Activated naive CD8-positive, alpha-beta T cell treated with anti-CD3 and anti-CD28 coated beads, Interleukin-2, amount 50 U/mL, for 16 hours (primary cell): ENCODE results near the gene TSPAN31.
A peak's percentile ranks its signal among the peaks of the same experiment; 100 is the strongest.

Experiments
- DNase-seq: peaks from one replicate; pipeline ENCODE4 v3.0.0-alpha.2; 2020; ENCODE audit warnings: low read depth, low spot score

TSPAN31 gene

DNA sequence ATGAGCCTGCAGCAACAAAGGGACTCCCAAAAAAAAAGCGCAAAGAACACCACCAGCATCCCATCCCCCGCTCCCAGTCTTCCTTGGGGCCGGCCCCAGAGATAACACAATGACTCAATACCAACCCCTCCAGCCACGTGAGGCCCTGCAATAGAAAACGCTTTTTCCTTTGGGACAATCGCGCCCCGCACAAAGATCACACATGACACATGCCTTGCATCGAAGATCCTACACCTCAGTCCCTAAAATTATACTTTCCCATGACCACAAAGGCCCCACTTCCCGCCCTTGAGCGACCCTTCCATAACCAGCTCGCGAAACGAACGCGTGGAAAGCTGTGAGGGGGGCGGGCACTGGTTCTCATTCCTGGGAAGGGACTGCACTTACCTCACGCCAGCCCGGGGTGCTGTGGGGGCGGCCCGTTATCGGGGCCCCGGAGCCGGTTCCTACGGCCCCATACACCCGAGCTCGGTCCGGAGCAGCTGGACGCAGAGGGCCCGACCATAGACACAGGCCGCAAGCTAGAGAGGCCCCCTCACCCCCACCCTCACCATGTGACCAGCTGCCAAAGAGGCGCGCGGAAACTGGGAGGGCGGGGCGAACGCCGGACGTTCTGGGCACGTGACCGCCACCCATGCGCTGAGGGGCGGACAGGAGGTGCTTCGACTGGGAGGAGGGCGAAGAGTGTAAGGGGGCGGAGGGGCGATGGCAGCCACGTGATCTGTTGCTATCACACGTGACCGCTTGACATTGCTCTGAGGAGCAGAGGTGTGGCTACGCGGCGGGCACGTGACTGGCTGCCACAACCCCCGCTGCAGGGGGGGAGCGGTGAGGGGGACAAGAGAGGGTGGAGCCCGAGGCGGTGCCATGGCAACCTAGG lies 7.2 kb downstream of the TSPAN31 start, which contains the start of gene CDK4:
CDK4 (minus strand) TSS at position 523 of the 880 bp plus-strand sequence. CDS start 593 bp downstream, outside the sequence.
- peak; percentile 96 for DNase-seq

DNA sequence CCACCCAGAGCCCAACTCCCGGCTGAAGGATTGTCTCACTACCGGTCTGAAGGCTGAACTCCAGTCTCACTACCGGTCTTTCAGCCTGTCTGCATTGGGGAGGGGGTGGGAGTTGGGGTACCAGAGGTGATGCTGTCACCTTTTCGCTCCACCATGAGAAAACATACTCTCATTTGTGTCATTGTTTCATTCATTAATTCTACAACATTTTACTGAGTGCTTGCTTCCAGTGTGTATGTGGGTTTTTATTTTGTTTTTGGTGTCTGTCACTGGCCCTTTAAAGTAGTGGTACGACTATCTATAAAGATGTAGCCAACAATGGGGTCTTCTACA lies 7.8 kb downstream of the TSPAN31 start:
- no peak for DNase-seq

DNA sequence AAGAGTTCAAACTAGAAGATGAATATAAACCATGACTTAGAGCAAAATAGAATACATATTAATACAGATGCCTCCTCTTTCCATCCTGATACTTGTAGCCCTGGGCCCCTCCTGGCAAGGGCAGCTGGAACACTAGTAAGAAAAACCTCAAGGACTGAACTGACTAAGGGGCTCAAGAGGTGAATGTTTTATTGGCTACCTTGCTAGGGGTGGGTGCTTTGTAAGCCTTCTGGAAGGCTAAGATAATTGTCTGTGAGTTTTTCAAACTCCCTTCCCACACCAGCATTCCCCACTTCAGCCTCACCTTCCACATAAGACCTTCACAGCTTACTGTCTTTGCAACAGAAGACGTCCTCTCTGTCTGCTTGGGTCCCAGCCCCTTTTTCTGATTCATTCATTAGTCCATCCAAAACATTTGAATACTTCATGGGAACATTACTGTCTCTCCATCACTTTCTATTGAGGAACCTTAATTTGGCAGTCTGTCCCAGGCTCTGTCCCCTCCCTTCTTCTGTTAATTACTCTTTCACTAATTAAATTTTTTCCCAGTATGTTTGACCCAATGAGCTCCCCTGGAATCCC lies 9.0 kb downstream of the TSPAN31 start:
- no peak for DNase-seq

DNA sequence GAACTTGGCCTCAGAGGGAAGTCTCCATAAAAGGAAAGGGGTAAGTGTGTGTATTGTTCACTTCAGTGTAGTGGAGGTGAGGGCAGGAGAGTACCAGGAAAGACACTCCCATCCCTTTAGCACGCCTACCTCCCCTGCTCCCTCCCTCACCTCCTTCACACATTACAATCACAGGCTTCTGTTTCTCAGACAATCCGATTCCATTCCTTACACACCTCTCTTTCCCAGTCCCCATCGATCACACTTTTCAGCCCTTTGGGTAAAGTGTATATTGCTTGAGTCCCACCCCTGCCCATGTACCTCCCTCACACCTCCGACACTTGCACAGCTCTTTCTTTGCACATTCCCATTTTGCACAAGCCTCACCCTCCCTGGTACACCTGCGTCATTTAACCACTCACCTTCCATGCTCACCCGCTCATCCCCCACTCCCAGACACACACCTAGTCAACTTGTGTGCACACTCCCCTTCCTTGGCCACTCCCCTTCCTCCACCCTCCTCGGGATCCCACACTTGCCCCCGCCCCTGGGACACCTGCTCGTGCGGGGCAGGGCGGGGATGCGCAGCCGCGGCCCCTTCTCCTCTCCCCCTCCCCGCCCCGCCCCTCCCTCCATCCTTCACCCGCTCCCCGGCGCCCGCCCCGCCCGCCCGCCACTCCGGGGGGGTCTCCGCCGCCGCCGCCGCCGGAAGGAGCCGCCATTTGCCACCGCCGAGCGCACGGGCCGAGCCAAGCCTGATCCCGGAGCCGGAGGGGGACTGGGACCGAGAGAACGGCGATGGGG lies 9.8 kb downstream of the TSPAN31 start, which contains the start of gene MARCHF9:
MARCHF9 (plus strand) TSS at position 693 of the 783 bp plus-strand sequence. CDS start 426 bp downstream, outside the sequence.
- DNase-seq = peak; percentile 59

DNA sequence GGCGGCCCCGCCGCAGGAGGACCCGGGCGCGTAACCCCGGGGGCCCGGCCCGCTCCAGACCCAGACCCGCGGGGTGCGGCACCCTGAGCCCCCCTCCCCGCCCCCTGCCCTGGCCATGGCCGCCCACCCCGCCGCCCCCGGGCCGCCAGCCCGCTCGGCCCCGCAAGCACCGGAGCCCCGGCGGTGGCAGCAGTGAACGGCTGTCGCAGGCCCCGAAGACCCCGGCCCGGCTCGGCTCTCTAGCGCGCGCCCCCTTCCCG lies 10.3 kb downstream of the TSPAN31 start:
- DNase-seq = no peak

DNA sequence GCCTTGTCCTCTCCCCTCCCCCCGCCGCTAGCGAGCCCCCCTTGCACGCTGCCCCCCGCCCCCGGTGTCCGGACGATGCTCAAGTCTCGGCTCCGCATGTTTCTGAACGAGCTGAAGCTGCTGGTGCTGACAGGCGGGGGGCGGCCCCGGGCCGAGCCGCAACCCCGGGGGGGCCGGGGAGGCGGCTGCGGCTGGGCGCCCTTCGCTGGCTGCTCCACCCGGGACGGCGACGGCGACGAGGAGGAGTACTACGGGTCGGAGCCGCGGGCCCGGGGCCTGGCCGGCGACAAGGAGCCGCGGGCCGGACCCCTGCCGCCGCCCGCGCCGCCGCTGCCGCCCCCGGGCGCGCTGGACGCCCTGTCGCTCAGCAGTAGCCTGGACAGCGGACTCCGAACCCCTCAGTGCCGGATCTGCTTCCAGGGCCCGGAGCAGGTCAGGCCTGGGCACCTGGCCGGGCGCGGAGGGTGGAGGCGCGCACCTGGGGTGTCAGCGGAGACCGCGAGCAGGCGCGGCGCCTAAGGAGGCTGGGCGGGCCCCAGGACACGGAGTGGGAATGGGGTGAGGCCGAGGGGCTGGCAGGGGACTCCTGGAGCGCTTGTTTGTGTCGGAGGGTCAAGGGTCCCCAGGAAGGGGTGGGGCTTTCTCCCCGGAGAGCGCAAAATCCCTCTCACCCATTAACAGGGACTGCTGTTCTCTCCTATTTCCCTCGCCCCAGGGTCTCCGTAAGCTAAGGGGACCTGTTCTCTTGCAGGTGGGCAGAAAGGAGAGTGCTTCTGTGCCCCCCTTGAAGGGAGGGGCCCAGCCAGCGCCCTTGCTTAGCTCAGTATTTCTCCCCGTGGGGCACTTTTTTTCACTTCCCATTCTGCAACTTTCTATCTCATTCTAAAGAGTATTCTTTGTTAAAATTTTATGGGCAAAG lies 10.9 kb downstream of the TSPAN31 start:
- no peak for DNase-seq

DNA sequence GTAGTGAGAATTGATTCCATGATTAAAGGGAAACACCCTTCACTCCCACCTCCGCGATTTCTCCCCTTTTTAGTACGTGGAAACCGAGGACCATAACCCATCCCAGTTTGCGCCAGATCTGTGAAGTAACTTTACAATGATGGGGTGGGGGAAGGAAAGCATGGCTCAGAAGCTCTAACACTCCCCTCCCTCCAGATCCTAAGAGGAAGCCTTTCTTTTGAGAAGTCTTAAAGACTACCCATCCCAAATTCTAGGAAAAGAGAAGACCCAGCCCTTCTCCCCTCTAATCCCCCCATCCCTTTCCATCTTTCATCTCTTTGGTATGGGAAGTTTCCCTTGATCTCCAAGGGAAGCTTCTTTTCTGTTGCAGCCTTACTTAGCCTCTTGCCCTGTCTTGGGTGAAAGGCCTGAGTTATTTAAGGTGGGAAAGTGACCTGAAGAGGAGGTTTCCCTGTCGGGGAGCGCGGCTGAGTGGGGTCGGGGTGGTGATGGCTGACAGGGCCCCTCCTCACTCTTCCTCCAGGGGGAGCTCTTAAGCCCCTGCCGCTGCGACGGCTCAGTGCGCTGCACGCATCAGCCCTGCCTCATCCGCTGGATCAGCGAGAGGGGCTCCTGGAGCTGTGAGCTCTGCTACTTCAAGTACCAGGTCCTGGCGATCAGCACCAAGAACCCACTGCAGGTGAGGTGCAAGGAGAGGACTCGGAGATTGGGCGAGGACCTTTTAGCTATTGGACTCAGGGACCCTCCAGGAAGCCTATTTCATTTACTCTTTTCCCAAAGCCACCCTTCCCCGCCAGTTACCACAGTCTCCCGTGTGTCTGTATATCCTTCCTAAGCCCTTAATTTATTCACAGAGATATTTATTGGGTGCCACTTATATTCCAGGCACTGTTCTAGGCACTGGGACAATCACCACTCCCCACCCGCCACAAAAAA lies 11.8 kb downstream of the TSPAN31 start:
- DNase-seq = peak; percentile 55

DNA sequence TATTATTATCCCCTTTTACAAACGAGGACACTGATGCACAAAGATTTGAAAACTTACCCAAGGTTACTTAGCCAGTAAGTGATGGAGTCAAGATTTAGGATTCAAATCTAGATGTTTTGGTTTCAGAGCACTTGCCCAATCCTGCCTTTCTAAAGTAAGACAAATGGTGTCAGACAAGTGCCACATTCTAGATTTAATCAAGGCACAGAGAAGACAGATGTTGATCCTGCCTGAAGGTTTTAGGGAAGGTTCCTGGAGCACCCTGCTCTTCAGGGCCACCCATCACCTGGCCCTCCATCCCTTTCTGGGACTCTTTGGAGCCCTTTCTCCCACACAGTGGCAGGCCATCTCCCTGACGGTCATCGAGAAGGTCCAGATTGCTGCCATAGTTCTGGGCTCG lies 12.9 kb downstream of the TSPAN31 start:
- no peak for DNase-seq

DNA sequence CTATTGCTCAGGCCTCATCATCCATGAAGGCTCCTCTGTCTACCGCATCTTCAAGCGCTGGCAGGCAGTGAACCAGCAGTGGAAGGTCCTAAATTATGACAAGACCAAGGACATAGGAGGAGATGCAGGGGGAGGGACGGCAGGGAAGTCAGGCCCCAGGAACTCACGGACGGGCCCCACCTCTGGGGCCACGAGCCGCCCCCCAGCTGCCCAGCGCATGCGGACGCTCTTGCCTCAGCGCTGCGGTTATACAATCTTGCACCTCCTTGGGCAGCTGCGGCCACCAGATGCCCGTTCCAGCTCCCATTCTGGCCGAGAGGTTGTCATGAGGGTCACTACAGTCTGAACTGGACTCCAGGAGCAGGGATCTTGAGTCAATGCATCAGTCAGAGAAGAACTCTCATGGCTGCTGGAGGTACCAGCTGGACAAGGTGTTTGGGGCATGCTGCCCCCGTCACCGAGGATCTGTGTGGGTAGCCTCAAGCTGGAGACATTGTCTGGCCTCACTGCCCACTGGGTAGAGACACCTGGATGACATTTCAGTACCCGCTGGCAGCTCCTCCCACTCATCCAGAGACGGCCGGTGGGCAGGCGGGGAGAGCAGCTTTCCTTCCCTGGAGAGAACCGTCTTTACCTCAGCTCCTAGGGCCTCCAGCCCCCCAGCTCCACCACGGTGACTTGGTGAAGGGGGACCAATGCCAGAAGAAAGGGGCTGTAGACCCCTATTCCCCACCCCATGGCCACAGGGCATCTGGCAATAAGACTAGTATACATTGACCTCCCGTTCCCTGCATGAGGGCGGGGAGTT lies 13.9 kb downstream of the TSPAN31 start:
- DNase-seq = no peak

DNA sequence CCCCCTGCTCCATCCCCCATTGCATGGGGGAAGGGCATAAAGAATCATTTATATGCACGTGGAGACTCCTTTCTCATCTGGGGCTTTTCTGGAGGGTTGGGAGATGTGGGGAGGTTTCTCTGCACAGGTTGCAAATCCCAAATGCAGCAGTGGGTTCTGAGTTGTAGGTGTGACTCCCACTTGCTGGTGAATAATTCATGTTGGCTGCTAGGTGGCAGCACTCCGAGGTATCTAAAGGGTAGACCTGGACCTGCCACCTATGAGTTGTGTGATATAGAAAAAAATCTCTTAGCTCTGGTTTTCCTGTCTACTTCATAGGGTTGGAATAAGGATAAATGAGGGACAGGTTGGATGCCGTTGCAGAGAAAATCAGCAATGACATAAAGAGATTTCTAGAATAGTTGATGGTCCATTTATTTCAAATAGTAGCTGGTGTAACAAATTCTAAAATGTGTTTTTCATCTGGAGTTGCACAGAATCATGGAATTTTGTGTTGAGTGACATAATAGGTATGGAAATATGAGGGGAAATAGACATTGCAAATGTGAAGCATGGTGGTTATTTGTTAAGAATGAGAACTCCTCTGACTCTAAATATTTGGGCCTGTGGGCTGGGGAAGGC lies 14.6 kb downstream of the TSPAN31 start:
- DNase-seq = no peak

DNA sequence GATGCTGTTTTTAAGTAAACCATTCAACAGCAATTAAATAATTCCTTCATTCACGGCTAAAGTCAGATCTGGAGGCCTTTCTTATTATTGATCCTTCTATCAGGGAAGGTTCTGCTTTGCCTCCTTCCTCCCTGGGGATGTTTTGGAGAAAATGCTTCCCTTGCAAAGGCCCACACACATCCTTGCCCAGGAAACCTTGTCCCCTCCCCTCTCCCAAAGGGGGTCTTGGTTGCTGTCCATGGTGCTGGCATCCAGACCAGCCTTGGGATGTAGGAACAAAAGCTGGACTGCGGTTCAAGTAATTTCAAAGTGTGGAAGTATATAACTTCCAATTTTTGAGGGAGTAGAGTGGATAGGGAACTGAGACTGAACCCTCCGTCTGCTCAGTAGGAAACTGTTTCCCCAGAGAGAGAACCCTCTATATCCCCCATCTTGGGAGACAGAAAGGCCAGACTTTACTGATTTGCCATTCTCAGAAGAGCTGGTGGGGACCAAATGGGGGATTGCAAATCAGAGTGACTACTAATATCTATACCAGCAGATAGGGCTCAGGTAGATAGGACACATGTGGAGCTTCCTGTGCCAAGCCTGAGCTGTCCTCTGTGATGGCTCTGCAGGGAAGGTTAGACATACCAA lies 15.6 kb downstream of the TSPAN31 start:
- no peak for DNase-seq

DNA sequence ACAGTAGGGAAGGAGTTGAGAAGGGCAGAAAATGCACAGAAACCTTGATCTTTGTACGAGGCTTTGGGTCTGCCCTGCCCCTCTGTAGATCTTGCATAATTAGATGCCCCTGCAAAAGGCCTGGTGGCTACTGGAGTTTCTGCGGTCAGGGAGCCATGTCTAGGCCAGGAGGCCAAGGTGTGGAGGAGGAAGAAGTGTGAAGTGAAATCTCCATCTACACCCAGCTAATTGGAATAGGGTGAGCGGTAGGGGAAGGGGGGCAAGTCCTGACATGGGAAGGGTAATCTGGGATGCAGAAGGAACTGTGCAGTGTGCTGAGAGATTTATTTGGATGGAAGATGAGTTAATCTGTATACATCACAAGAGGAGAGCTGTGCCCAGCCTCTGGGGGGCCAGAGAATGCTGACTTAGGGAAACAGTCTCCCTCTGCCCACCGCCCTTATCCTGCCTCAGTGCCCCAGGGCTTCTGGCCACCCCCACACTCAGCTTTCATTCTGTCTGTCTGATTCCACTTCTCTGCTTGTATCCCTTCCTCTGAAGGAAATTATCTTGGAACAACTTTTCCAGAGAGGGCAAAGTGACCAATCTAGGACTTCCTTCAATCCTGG lies 16.7 kb downstream of the TSPAN31 start:
- no peak for DNase-seq

DNA sequence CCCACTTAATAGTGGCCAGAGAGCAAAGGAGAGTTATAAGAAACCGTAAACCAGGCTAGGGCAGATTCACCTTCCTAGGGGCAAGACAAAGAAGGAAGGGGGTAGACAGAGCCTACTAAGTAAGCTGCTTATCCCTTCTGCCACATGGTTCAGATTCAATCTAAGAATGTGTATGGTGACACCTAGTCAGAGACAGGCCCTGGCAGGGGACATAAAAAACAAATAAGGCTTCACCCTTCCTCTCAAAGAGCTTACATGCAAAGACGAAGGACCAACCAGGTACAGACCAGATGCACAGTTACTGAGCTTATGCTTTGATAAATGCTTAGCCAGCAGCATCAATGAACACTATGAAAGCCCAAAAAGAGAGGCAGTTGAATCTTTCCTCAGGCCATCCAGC lies 17.6 kb downstream of the TSPAN31 start:
- no peak for DNase-seq

DNA sequence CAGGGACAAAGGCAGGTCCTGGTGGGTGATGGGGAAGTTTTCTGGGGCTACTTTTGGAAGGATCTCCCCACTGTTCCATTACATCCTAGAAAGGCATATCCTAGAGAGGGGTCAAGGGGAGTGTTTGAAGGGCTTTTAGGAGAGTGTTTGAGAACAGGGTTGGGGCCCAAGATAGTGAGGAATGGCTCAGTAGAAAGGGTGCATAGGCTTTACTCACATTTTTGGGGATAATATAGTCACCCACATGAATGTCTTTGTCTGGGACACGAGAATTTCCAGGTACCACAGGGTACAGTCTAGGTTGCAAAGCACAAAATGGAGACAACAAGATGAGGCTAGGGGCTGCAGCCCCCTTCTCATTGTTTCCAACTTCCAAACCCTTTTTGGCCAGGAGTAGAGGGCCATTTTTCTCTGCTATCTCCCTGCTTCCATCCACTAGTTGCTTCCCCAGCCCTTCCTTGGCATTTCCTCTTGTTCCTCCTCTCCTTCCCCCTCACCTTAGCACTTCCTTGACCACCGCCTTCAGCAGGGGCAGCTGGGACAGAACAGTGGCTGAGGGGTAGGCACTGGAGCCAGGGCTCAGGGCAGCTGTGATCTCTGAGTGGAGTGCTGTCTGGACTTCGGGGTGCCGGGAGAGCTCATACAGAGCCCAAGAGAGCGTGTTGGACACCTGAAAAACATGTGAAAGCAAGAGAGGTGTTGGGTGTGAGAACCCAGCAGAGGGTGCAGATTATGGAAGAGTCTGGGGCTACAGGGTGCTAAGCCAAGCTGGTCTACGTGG lies 19.2 kb downstream of the TSPAN31 start:
- DNase-seq = no peak

DNA sequence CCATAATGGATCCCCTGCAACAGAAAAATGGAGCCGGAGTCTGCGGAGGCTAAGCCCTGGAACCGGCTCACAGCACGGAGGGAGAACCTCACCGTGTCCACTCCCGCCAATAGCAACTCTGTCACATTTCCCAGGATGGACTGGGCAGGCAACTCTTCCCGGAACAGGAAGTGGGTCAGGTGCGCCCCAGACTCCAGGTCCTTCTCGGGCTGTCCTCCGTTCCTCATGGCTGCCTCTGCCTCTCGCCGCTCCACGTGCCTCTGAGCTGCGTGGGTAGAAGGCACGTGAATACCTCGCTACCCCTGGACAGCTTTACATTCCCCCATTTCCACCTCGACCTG lies 19.8 kb downstream of the TSPAN31 start:
- no peak for DNase-seq

DNA sequence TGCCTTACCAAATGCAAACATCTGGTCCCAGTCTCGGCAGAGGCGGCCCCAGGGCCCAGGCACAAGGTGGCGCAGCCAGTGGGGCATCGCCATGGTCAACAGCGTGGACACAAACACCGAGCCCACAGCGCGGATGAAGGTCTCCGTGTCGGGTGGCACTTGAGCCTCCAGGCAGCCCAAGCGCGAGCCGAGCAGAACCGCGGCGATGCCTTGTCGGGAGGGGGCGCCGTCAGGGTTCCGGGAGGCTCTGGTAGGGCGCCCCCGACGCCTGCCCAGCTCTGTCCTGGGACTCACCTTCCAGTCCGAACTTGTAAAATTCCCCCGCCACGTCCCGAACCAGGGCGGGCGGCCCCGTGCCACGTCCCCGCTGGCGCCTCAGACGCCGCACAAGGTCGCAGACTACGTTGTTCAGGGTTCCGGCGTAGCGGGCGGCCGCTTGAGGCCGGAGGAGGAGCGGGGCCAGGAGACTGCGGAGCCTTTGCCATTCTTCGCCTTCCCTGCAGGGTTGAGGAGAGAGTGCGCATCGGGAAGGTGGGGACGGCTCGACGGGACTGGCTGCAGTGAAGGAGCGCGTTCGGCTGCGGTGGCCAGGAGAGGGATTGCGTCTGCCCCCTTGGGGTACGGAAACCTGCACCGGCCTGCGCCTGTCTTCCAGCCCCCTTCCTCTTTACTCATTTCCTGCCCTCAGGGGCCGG lies 20.3 kb downstream of the TSPAN31 start:
- no peak for DNase-seq
